CD4-positive, alpha-beta T cell treated with Interleukin-4 for 4 hours (primary cell): ENCODE data around the gene TFPT.
A peak's percentile ranks its signal among the peaks of the same experiment; 100 is the strongest.

Experiments used
- DNase-seq: peaks from one replicate; pipeline ENCODE4 v3.0.0-alpha.2; 2020

TFPT gene

GRCh38 chr19:54115109-54116063, at the start of gene TFPT, which contains the start of gene PRPF31:
TFPT (minus strand) TSS chr19:54115657; CDS start chr19:54115269, 388 bp downstream.
PRPF31 (plus strand) TSS chr19:54115754; CDS start chr19:54118279, 2,525 bp downstream.
- DNase-seq = peak; percentile 97

GRCh38 chr19:54165222-54165621, 49.8 kb upstream of the TFPT start:
- DNase-seq = no peak

GRCh38 chr19:54164369-54165068, 49.1 kb upstream of the TFPT start:
- peak; percentile 47 for DNase-seq

GRCh38 chr19:54162884-54163283, 47.4 kb upstream of the TFPT start:
- DNase-seq = no peak

GRCh38 chr19:54162241-54162805, 46.9 kb upstream of the TFPT start:
- DNase-seq = peak; percentile 73

- no peak for DNase-seq
These were observed 45.4 kb upstream of the TFPT start for GRCh38 chr19:54160854-54161253.

- DNase-seq = no peak
These were observed 44.8 kb upstream of the TFPT start for GRCh38 chr19:54160182-54160811.

- DNase-seq = peak; percentile 100
These were observed 44.1 kb upstream of the TFPT start, which contains the start of gene LENG1 for GRCh38 chr19:54159352-54160181. LENG1 (minus strand) TSS chr19:54159721; CDS start chr19:54159695, 26 bp downstream.

GRCh38 chr19:54158812-54159351, 43.4 kb upstream of the TFPT start:
- peak; percentile 24 for DNase-seq

GRCh38 chr19:54156953-54157352, 41.5 kb upstream of the TFPT start:
- no peak for DNase-seq

- DNase-seq = no peak
These were observed 41.0 kb upstream of the TFPT start for GRCh38 chr19:54156490-54156889.

- DNase-seq = no peak
These were observed 40.2 kb upstream of the TFPT start for GRCh38 chr19:54155694-54156093.

- peak; percentile 47 for DNase-seq
These were observed 39.3 kb upstream of the TFPT start for GRCh38 chr19:54154603-54155345.

- DNase-seq = no peak
These were observed 38.4 kb upstream of the TFPT start for GRCh38 chr19:54153731-54154326.

- DNase-seq = no peak
These were observed 37.5 kb upstream of the TFPT start for GRCh38 chr19:54152878-54153524.

GRCh38 chr19:54152267-54152666, 36.8 kb upstream of the TFPT start:
- DNase-seq = no peak

GRCh38 chr19:54151362-54152035, 36.0 kb upstream of the TFPT start:
- no peak for DNase-seq

- no peak for DNase-seq
These were observed 33.8 kb upstream of the TFPT start for GRCh38 chr19:54149021-54149812.
